ENCODE measurements around the gene HNF4A. TPM values are rescaled to one million over a fixed set of nuclear protein-coding genes. Genes with fewer than 3 reads are reported as not detected.
A peak's percentile ranks its signal among the peaks of the same experiment; 100 is the strongest.

The HNF4A gene
- total RNA-seq, 1 experiment from 2014 or later, result 0.15 TPM

- DNase-seq (ENCODE audit: low spot score) (no peak), ATAC-seq (no peak)
- H3K36me3 Mint-ChIP-seq, result no peaks in the 10 kb centered on the region; the same call in 1 of the 2 replicates
- 0 out of 2 replicates have a peak, but pooled peaks have one; percentile 1 for TF ChIP-seq NR3C1 (CRISPR knock-in tag; conservative IDR thresholded peaks at IDR 0.05; ENCODE audit: low read depth)
- TF ChIP-seq, protein P1, sequence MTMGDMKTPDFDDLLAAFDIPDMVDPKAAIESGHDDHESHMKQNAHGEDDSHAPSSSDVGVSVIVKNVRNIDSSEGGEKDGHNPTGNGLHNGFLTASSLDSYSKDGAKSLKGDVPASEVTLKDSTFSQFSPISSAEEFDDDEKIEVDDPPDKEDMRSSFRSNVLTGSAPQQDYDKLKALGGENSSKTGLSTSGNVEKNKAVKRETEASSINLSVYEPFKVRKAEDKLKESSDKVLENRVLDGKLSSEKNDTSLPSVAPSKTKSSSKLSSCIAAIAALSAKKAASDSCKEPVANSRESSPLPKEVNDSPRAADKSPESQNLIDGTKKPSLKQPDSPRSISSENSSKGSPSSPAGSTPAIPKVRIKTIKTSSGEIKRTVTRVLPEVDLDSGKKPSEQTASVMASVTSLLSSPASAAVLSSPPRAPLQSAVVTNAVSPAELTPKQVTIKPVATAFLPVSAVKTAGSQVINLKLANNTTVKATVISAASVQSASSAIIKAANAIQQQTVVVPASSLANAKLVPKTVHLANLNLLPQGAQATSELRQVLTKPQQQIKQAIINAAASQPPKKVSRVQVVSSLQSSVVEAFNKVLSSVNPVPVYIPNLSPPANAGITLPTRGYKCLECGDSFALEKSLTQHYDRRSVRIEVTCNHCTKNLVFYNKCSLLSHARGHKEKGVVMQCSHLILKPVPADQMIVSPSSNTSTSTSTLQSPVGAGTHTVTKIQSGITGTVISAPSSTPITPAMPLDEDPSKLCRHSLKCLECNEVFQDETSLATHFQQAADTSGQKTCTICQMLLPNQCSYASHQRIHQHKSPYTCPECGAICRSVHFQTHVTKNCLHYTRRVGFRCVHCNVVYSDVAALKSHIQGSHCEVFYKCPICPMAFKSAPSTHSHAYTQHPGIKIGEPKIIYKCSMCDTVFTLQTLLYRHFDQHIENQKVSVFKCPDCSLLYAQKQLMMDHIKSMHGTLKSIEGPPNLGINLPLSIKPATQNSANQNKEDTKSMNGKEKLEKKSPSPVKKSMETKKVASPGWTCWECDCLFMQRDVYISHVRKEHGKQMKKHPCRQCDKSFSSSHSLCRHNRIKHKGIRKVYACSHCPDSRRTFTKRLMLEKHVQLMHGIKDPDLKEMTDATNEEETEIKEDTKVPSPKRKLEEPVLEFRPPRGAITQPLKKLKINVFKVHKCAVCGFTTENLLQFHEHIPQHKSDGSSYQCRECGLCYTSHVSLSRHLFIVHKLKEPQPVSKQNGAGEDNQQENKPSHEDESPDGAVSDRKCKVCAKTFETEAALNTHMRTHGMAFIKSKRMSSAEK (CRISPR knock-in tag; IDR thresholded peaks at IDR 0.05; ENCODE audit: borderline replicate concordance), result no peak
- CTCF ChIA-PET, result interaction anchor here (0.7 to 2.5 kb wide), 8 partner anchors 87 to 258 kb away, joined by 3 to 8 read pairs (median 4); no protein-coding TSS in a partner anchor
- POLR2A ChIA-PET, result interaction anchor here (0.6 kb wide), 1 partner anchor 92 kb away, joined by 5 read pairs; no protein-coding TSS in a partner anchor
- no peaks in the 10 kb centered on the region for H3K9me3 Mint-ChIP-seq
- peak overlapping the region; percentile 66; the same call in 1 of the 2 replicates for H3K27ac Mint-ChIP-seq
- H3K4me3 Mint-ChIP-seq, result peak overlapping the region; percentile 90
- H3K4me1 Mint-ChIP-seq, result peaks cover 14% of the 10 kb centered on the region
- H3K27me3 Mint-ChIP-seq (ENCODE audit: low read depth), result peaks cover 2% of the 10 kb centered on the region
These were observed 119.8 kb downstream of the HNF4A start for GRCh38 chr20:44475372-44475693.

GRCh38 chr20:44475694-44476560, 120.4 kb downstream of the HNF4A start, which contains the start of gene TTPAL:
Gene TTPAL, plus strand, starts transcription at chr20:44475874. Its CDS starts 4,126 bp downstream, at chr20:44480000.
- H3K4me1 Mint-ChIP-seq, result peaks cover 14% of the 10 kb centered on the region
- POLR2A ChIA-PET, result interaction anchor here (0.6 kb wide), 2 partner anchors 93 to 987 kb away, joined by 5 to 10 read pairs; no protein-coding TSS in a partner anchor
- peak within 1 kb of the TSS; percentile 90 for H3K4me3 Mint-ChIP-seq
- peak within 1 kb of the TSS; percentile 92 for H3K27ac Mint-ChIP-seq
- ATAC-seq (peak; percentile 96), DNase-seq (ENCODE audit: low spot score) (peak; percentile 90)
- no peaks in the 10 kb centered on the region; the same call in 1 of the 2 replicates for H3K36me3 Mint-ChIP-seq
- H3K27me3 Mint-ChIP-seq (ENCODE audit: low read depth), result peaks cover 2% of the 10 kb centered on the region
- no peaks in the 10 kb centered on the region for H3K9me3 Mint-ChIP-seq
- CTCF ChIA-PET, result interaction anchor here (0.5 to 2.5 kb wide), 9 partner anchors 87 to 258 kb away, joined by 3 to 8 read pairs (median 4); no protein-coding TSS in a partner anchor
- TF ChIP-seq, protein P2, sequence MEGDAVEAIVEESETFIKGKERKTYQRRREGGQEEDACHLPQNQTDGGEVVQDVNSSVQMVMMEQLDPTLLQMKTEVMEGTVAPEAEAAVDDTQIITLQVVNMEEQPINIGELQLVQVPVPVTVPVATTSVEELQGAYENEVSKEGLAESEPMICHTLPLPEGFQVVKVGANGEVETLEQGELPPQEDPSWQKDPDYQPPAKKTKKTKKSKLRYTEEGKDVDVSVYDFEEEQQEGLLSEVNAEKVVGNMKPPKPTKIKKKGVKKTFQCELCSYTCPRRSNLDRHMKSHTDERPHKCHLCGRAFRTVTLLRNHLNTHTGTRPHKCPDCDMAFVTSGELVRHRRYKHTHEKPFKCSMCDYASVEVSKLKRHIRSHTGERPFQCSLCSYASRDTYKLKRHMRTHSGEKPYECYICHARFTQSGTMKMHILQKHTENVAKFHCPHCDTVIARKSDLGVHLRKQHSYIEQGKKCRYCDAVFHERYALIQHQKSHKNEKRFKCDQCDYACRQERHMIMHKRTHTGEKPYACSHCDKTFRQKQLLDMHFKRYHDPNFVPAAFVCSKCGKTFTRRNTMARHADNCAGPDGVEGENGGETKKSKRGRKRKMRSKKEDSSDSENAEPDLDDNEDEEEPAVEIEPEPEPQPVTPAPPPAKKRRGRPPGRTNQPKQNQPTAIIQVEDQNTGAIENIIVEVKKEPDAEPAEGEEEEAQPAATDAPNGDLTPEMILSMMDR (IDR thresholded peaks at IDR 0.05), result no peak
- TF ChIP-seq, protein P3, sequence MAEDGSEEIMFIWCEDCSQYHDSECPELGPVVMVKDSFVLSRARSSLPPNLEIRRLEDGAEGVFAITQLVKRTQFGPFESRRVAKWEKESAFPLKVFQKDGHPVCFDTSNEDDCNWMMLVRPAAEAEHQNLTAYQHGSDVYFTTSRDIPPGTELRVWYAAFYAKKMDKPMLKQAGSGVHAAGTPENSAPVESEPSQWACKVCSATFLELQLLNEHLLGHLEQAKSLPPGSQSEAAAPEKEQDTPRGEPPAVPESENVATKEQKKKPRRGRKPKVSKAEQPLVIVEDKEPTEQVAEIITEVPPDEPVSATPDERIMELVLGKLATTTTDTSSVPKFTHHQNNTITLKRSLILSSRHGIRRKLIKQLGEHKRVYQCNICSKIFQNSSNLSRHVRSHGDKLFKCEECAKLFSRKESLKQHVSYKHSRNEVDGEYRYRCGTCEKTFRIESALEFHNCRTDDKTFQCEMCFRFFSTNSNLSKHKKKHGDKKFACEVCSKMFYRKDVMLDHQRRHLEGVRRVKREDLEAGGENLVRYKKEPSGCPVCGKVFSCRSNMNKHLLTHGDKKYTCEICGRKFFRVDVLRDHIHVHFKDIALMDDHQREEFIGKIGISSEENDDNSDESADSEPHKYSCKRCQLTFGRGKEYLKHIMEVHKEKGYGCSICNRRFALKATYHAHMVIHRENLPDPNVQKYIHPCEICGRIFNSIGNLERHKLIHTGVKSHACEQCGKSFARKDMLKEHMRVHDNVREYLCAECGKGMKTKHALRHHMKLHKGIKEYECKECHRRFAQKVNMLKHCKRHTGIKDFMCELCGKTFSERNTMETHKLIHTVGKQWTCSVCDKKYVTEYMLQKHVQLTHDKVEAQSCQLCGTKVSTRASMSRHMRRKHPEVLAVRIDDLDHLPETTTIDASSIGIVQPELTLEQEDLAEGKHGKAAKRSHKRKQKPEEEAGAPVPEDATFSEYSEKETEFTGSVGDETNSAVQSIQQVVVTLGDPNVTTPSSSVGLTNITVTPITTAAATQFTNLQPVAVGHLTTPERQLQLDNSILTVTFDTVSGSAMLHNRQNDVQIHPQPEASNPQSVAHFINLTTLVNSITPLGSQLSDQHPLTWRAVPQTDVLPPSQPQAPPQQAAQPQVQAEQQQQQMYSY (CRISPR knock-in tag; IDR thresholded peaks at IDR 0.05), result peak; percentile 85
- TF ChIP-seq, protein P4, sequence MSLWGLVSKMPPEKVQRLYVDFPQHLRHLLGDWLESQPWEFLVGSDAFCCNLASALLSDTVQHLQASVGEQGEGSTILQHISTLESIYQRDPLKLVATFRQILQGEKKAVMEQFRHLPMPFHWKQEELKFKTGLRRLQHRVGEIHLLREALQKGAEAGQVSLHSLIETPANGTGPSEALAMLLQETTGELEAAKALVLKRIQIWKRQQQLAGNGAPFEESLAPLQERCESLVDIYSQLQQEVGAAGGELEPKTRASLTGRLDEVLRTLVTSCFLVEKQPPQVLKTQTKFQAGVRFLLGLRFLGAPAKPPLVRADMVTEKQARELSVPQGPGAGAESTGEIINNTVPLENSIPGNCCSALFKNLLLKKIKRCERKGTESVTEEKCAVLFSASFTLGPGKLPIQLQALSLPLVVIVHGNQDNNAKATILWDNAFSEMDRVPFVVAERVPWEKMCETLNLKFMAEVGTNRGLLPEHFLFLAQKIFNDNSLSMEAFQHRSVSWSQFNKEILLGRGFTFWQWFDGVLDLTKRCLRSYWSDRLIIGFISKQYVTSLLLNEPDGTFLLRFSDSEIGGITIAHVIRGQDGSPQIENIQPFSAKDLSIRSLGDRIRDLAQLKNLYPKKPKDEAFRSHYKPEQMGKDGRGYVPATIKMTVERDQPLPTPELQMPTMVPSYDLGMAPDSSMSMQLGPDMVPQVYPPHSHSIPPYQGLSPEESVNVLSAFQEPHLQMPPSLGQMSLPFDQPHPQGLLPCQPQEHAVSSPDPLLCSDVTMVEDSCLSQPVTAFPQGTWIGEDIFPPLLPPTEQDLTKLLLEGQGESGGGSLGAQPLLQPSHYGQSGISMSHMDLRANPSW (CRISPR knock-in tag; conservative IDR thresholded peaks at IDR 0.05; ENCODE audit: low read depth), result no peak
- TF ChIP-seq NR1H2 (CRISPR knock-in tag; IDR thresholded peaks at IDR 0.05) (no peak), ZNF396 (CRISPR knock-in tag; IDR thresholded peaks at IDR 0.05; ENCODE audit: borderline replicate concordance) (no peak), ZNF138 (CRISPR knock-in tag; conservative IDR thresholded peaks at IDR 0.05) (no peak), CREB1 (CRISPR knock-in tag; IDR thresholded peaks at IDR 0.05) (peak; percentile 30; the same call in 1 of the 2 replicates), ETV6 (CRISPR knock-in tag; IDR thresholded peaks at IDR 0.05) (peak; percentile 87), SOX15 (CRISPR knock-in tag; IDR thresholded peaks at IDR 0.05) (no peak), AFF4 (CRISPR knock-in tag; IDR thresholded peaks at IDR 0.05; ENCODE audit: borderline replicate concordance) (no peak), IRF1 (CRISPR knock-in tag; IDR thresholded peaks at IDR 0.05) (peak; percentile 54; the same call in 1 of the 2 replicates), FOXP1 (CRISPR knock-in tag; IDR thresholded peaks at IDR 0.05; ENCODE audit: borderline replicate concordance) (0 out of 2 replicates have a peak, but pooled peaks have one; percentile 33)
